AG08395 (cell line): Measurements from ENCODE around the gene SLC9A9.
A peak's percentile ranks its signal among the peaks of the same experiment; 100 is the strongest.

Source experiments
- DNase-seq: peaks from one replicate; pipeline ENCODE4 v3.0.0; 2012; ENCODE audit warnings: mixed read lengths, low spot score

Gene SLC9A9

GRCh38 chr3:143644370-143645089, 203.7 kb downstream of the SLC9A9 start:
- DNase-seq: peak; percentile 83

DNA sequence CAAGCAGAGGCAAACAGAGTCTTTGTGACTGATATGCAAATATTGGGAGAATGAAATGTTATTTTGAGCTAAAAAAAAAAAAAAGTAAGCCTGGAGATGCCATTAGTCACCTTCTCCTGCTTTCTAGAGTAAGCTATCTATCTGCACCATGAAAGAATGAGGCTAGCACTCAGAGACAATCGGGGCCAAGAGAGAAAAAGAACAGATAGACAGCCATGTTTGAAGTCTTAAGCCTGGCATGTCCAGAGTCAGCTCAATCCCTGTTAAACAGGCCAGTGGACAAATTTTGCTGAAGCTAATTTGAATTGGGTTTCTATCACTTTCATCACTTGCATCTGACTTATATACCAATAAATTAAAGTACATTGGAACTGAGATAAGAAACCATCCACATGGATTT, 204.4 kb downstream of the SLC9A9 start:
- no peak for DNase-seq

DNA sequence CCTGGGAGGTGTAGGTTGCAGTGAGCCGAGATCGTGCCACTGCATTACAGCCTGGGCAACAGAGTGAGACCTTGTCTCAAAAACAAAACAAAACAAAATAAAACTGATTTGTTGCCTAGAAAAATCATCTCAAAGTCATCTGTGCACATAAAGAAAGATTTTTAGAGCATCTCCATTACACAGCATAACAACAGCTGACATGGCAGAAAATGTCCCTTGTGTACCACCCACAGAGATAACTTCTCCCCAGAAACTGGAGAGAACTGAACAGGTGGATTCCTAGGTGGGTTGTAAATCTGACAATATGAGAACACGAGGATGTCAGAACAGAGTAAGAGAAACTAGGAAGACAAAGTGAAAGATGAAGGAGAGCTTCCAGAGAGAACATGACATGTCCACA, 207.5 kb downstream of the SLC9A9 start:
- no peak for DNase-seq

DNA sequence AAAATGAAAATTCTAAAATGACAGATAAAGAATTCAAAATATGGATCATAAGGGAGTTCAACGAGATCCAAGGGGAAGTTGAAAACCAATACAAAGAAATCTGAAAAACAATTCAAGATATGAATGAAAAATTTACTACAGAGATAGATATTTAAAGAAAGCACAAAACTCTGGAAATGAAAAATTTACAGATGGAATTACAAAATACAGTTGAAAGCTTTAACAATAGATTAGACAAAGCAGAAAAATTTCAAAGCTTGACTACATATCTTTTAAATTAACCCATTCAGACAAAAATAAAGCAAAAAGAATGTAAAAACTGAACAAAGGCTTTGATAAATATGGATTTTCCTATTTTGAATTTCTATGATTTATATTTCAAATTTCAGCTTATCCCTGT, 211.1 kb downstream of the SLC9A9 start:
- DNase-seq: no peak

GRCh38 chr3:143634991-143635390, 213.3 kb downstream of the SLC9A9 start:
- DNase-seq: no peak

DNA sequence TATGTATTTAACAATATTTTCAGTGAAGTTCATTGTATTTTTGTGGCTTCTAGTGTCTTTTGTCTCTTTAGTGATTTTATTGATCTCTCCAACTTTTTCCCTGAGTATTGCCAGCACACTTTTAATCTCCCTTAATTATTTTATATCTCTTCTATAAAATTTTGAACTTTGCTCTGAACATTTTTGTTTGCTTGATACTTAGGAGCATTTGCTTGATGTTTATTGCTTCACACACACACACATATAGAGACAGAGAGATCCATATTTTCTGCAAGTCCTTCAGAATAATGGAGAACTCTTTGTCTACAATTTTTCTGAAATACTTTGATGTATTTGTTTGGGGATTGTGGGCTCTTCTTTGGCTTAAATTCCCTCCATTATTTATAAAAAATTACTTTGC, 213.8 kb downstream of the SLC9A9 start:
- no peak for DNase-seq

DNA sequence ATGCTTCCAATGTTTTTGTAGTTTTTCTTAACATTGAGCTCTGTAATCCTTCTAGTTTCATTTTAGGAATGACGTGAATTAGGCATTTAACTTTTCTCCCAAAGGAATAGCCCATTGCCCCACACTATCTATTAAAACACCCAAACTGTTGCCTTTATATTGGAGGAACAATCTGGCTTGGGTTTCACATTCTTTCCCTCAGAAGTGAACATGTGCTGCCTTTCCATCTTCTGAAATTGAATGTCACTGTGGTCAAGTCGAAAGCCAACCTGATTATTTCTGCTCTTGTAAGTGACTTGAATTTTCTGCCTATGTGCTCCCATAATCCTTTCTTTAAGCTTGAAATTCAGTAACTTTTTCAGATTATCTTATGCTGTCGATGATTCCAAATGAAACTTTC, 214.5 kb downstream of the SLC9A9 start:
- DNase-seq: no peak

DNA sequence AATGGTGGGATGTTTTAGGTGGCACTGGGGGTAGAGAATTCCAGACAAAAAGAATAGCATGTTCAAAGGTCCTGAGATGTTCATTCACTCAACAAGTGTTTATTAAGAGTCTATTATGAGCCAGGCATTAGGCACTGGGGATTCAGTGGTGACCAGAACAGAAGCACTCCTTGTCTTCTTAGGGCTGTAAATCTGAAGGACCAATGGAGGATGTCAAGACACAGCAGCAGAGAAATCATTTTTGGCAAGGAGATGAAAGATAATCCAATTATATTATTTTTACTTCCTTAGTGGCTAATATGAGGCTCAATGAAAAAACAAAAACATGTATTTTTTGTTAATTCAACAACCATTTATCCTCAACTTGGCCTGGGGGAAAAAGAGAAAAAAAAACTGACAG, 218.5 kb downstream of the SLC9A9 start:
- no peak for DNase-seq

- DNase-seq: no peak
Observed at GRCh38 chr3:143628971-143629370, 219.3 kb downstream of the SLC9A9 start.

- peak; percentile 59 for DNase-seq
Observed at GRCh38 chr3:143627336-143627735, 220.9 kb downstream of the SLC9A9 start.

GRCh38 chr3:143619231-143619630, 229.0 kb downstream of the SLC9A9 start:
- DNase-seq: no peak

DNA sequence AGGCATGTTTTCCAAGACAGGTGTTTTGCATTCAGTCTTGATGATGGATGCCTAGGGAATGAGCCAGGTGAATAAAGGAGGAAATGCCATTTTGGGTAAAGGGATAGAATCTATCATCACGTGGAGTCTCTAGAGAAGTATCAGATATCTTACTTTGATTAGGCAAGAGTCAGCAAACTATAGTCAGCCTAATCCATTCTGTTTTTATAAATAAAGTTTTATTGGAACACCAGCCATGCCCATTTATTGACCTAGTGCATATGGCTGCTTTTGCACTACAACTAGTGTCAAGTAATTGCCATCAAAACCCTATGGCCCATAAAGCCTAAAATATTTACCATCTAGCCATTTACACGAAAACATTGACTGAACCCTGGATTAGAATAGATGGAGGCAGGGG, 231.2 kb downstream of the SLC9A9 start:
- no peak for DNase-seq

DNA sequence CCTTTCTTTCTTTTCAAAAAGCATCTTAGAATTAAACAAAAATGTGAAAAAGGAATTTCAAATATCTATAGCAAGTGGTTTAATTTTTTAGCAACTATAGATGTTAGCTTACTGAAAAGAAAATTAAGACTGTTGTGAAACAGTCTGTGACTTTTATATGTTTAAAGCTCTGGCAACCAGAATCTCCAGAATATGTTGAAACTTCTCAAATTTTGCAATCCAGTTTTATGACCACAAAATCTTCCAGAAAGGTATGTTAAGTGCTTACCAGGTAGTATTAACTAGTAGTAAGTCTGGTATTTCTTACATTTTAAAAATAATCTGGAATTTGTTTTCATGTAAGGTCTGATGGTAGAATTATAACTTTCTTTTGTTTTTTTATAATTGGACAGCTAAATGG, 235.0 kb downstream of the SLC9A9 start:
- DNase-seq: no peak

GRCh38 chr3:143612541-143612940, 235.7 kb downstream of the SLC9A9 start:
- DNase-seq: no peak

DNA sequence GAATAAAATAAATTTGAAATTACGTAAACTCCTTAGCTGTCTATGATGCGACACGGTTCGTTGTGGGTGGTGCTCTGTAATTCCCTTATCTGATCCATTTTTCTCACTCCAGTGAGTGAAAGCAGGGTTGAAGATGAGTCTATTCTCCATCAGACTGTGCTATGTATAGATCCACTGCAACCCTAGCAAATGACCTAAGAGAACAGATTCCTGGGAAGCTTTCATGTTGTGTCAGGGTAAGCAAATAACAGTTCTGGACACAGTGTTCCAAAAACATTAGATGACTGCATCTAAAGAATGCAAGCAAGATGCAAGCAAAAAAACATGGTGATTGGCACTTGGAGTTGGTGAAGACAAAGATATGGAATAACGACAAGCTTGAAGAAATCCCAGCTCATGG, 239.3 kb downstream of the SLC9A9 start:
- DNase-seq: peak; percentile 40

DNA sequence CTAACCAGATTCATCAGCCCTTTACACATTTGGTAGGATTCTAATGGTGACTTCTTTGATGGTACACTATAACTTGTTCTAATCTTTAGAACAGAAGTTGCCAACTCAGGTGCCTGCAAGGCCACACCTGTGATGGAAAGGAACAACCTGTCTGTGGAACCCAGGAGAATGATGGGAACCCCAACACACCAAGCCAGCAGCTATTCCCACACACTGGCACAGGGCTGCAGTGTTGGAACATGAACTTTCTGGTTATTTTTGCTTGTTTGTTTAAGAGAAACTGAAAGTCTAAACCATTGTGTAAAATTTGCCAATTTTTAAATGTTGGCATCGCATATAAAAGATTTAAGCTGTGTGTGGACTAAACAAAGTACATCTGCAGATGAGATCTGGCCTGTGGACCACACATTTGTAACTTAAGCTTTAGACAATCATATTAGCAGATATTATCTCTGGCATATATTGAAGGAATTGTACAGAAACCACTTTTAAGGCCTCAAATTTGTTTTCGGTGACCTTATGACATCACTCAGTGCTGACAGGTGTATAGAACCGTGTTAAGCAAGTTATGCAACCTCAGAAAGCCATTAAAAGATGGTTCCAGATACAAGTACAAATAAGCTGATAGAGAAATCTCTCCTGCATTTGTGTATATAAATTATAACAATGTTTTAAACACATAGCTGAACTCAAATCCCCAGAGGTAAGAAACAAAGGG, 242.9 kb downstream of the SLC9A9 start:
- DNase-seq: no peak

DNA sequence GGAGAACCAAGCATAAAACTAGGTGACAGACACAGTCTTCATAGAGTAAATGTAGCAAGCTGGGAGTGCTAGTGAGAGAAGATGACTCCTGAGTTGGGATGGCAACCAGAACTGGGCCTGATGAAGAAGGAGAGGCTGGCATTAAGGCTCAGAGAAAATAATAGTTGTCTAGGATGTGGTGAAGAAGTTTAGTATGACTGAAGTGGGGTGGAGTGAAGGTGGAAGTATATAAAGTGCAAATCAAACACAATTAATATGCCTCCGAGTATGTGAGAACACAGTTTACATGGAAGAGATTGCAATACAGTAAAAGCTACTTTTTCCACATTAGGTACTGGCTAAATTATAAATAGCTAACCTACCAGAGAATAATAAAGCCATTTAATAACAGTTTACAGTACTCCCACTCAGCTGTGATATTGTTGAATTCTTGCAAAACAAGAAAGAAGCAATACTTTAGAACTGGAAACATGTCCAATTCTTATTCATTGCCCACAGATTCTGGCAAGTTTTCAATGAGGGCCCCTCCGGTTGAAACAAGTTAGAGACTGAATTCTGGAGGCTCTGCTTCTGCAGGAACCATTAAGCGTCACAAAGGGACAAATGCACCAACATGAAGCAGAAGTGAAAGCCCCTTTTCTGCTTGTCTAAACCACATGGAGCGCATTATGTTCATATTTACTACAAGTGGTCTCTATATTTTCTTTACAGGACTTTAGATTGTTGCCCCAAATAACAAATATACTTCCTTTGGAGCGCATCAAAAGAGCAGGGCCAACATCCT, 243.7 kb downstream of the SLC9A9 start:
- DNase-seq: no peak

GRCh38 chr3:143603774-143604173, 244.5 kb downstream of the SLC9A9 start:
- DNase-seq: no peak

DNA sequence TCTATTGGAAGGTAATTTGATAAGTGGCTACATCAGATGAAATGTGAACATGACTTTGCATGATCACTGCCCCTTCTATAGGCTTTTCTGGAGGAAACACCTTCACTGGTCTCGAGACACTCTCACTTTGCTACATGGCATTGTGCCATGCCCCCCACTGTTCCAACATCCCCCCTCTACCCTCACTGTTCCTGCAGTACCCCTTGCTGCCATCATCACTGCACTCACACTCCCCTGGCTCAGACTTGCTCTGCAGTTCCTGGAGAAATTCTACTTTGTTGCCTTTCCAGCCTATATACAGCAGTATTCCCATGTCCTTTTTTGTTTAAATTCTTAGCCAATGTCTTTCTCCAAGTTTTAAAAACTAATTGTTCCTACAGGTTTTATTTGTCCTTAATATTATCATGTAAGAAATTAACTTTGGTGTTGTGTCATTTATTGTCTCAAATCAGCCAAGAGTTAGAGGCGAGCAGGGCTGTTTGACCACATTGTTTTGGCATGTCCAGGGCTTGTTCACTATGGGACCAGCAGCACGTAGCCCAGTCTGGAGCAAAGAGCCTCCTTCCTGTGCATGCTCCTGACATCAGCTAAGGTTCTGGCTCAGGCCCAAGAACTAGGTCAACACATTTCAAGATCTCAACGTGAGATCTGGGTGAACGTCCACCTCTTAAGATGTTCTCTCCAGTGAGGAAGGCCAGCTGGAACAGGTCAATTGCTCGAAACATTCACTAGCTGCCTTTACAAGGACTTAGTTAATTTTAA, 246.4 kb downstream of the SLC9A9 start:
- no peak for DNase-seq

DNA sequence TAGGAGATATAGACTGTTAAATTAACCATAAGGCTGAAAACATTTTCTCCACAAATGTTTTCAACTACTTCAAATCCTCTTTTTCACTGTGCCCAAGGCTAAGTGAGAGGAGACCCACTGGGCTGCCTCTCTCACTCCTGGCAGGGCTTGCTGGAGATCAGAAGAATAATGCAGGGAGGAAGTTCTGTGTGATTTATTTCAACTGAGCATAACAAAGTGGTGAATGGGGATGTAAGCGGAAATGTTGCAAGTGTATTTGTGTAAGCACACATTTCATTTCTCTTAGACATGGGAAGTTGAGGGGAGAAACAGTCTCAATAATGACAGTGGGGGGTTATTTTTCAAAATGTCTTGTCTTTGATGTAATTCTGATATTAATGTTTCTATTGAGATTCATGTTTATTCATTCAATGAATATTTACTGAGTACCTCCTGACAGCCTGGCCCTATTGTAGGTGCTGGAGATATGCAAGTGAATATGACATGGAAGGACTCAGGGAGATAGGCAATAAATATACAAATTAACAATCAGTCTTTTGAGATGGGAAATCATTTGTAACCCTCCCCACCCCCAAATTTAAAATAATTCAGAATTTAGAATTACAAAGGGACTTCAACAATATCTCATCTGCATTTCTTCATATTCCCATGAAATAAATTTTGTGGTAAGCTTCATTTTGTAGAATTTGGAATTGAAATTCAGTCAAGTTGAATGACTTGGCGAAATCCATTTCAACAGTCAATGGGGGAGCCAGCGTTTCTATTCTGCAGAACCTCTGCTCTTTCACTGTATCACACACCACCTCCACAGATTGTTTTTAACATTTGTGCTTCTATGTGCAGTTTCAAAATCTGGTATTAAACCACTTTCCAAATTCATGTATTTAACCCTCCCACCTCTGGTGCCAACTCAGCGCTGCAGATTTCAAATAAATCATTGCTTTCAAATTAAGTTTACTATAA, 247.2 kb downstream of the SLC9A9 start:
- no peak for DNase-seq
